ENCODE data around the gene FBXO8. TPM values are rescaled to one million over a fixed set of nuclear protein-coding genes. Genes with fewer than 3 reads are reported as not detected.

FBXO8 gene
- total RNA-seq, 1 experiment from 2014 or later, result 8.9 TPM

DNA sequence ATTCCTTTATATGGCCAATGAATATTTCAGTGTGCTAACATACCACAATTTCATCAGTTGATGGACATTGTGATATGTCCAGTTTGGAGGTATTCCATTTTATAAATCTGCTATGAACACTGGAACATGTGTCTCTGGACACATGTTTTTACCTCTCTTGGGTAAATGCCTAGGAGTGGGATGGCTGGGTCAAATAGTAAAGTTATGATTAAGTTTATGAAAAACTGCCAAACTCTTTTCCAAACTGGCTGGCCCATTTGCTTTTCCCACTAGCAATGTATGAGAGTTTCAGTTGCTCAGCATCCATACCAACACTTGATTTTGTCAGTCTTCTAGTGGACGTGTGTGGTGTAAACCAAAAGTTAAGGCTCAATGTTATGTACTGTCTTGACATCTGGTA, 40.8 kb upstream of the FBXO8 start:
- TF ChIP-seq, protein P1, sequence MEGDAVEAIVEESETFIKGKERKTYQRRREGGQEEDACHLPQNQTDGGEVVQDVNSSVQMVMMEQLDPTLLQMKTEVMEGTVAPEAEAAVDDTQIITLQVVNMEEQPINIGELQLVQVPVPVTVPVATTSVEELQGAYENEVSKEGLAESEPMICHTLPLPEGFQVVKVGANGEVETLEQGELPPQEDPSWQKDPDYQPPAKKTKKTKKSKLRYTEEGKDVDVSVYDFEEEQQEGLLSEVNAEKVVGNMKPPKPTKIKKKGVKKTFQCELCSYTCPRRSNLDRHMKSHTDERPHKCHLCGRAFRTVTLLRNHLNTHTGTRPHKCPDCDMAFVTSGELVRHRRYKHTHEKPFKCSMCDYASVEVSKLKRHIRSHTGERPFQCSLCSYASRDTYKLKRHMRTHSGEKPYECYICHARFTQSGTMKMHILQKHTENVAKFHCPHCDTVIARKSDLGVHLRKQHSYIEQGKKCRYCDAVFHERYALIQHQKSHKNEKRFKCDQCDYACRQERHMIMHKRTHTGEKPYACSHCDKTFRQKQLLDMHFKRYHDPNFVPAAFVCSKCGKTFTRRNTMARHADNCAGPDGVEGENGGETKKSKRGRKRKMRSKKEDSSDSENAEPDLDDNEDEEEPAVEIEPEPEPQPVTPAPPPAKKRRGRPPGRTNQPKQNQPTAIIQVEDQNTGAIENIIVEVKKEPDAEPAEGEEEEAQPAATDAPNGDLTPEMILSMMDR (conservative IDR thresholded peaks at IDR 0.05), result no peak
- no peak overlapping the region for H3K4ac ChIP-seq (ENCODE audit: low read depth, low read length)
- no peak overlapping the region for H2BK120ac ChIP-seq (ENCODE audit: low read depth, low read length, poor library complexity, severe bottlenecking)
- no peak overlapping the region for H3T11ph ChIP-seq (ENCODE audit: low read length)
- Mint-ChIP-seq H3K27me3 (ENCODE audit: low read depth) (no peaks in the 10 kb centered on the region), H3K4me3 (no peak overlapping the region), H3K9me3 (no peaks in the 10 kb centered on the region), H3K36me3 (ENCODE audit: insufficient read depth in 1 of 3, low read depth in 3 of 3) (no peaks in the 10 kb centered on the region), H3K27ac (no peak overlapping the region), H3K4me1 (no peaks in the 10 kb centered on the region)
- H4K91ac ChIP-seq (ENCODE audit: insufficient read length, low read depth, low read length), result no peak overlapping the region
- no peak overlapping the region for H3K9ac ChIP-seq (ENCODE audit: extremely low read depth, insufficient read length, low read length)
- no peak overlapping the region for H3K4me2 ChIP-seq (ENCODE audit: insufficient read depth, insufficient read length, low read length)
- no peaks in the 10 kb centered on the region for H3K23me2 ChIP-seq (ENCODE audit: insufficient read length, low read depth, low read length, poor library complexity, severe bottlenecking)
- no peak overlapping the region for H3K56ac ChIP-seq (ENCODE audit: insufficient read length, low read depth, low read length)
- H2BK15ac ChIP-seq (ENCODE audit: low read depth, low read length), result no peak overlapping the region
- H2BK5ac ChIP-seq (ENCODE audit: insufficient read length, low read length), result no peak overlapping the region
- no peaks in the 10 kb centered on the region for H3K9me3 ChIP-seq (ENCODE audit: control insufficient read depth, low read depth, low read length)
- H2BK20ac ChIP-seq (ENCODE audit: low read depth, low read length, poor library complexity, severe bottlenecking), result no peak overlapping the region
- H3K79me2 ChIP-seq (ENCODE audit: insufficient read depth, low read length), result no peaks in the 10 kb centered on the region
- no peak overlapping the region for H3K14ac ChIP-seq (ENCODE audit: insufficient read depth, low read length)
- H3K4me1 ChIP-seq (ENCODE audit: insufficient read depth, low read length), result no peaks in the 10 kb centered on the region
- no peak overlapping the region for H2AK5ac ChIP-seq (ENCODE audit: insufficient read length, low read length)
- no peak overlapping the region for H2BK12ac ChIP-seq (ENCODE audit: insufficient read length, low read depth, low read length)
- H3K23ac ChIP-seq (ENCODE audit: insufficient read length, low read depth, low read length), result no peak overlapping the region
- no peak overlapping the region for H3K18ac ChIP-seq (ENCODE audit: insufficient read length, low read depth, low read length)
- no peak for DNase-seq
- H3K27ac ChIP-seq (ENCODE audit: insufficient read length, low read depth, low read length), result no peak overlapping the region
- no peaks in the 10 kb centered on the region for H3K27me3 ChIP-seq (ENCODE audit: insufficient read depth, low read length)
- WGBS (ENCODE audit: extremely low coverage, insufficient read length, low lambda C conversion rate), result no CpG with 5 or more reads among the region's 1 CpG
- no peaks in the 10 kb centered on the region for H4K20me1 ChIP-seq (ENCODE audit: control insufficient read depth, insufficient read depth, insufficient read length)
- H4K8ac ChIP-seq (replicated peaks; ENCODE audit: insufficient read length, low read depth, low read length), result no peak overlapping the region
- H2AFZ ChIP-seq (ENCODE audit: low read length), result no peak overlapping the region
- no peaks in the 10 kb centered on the region for H3K79me1 ChIP-seq (ENCODE audit: insufficient read depth, low read depth, low read length, poor library complexity, severe bottlenecking)
- no peak overlapping the region for H4K5ac ChIP-seq (ENCODE audit: insufficient read length, low read depth, low read length)
